CD4-positive, alpha-beta memory T cell (primary cell): ENCODE measurements around the gene TUB. TPM values are rescaled to one million over a fixed set of nuclear protein-coding genes. Genes with fewer than 3 reads are reported as not detected.
A peak's percentile ranks its signal among the peaks of the same experiment; 100 is the strongest.

ENCODE experiments used
- CTCF ChIA-PET: fragments of 350-600 bp; sonication (Branson Sonifier 250); formaldehyde crosslinking; loops from one replicate; lab custom pipeline; 2021; ENCODE audit warnings: inconsistent platforms; ENCODE audit not compliant: partially characterized antibody; lab: Charles Lee
- POLR2A ChIA-PET: fragments of 350-600 bp; sonication (Branson Sonifier 250); formaldehyde crosslinking; loops from one replicate; lab custom pipeline; 2021; ENCODE audit not compliant: partially characterized antibody; lab: Charles Lee
- DNase-seq, 5 donors: peaks; one replicate each; pipeline versions ENCODE4 v3.0.0 to v3.0.0-alpha.2; 2020 to 2022; ENCODE audit warnings: mixed read lengths in 1 of 5
- H3K27ac ChIP-seq: one replicate; pipeline ENCODE4 v1.7.0; 2013; ENCODE audit warnings: low read depth, low read length
- H3K27me3 ChIP-seq: 2 replicates; pipeline ENCODE4 v1.7.0; 2013; ENCODE audit warnings: mild to moderate bottlenecking, low read length, moderate library complexity; ENCODE audit not compliant: insufficient read depth
- H3K36me3 ChIP-seq: 2 replicates; pipeline ENCODE4 v1.7.0; 2013; ENCODE audit warnings: mild to moderate bottlenecking, low read length, moderate library complexity; ENCODE audit not compliant: insufficient read depth
- H3K4me1 ChIP-seq: 2 replicates; pipeline ENCODE4 v1.7.0; 2013; ENCODE audit warnings: mild to moderate bottlenecking, low read length, moderate library complexity; ENCODE audit not compliant: insufficient read depth
- H3K4me3 ChIP-seq, 2 donors: one replicate each; pipeline ENCODE4 v1.7.0; 2013; ENCODE audit warnings: low read length in 2 of 2, mild to moderate bottlenecking in 1 of 2
- H3K9me3 ChIP-seq, 2 donors: one replicate each; pipeline ENCODE4 v1.7.0; 2013; ENCODE audit warnings: low read length in 2 of 2, control low read depth in 1 of 2; ENCODE audit not compliant: control insufficient read depth in 1 of 2
- H3K27ac Mint-ChIP-seq, 7 donors: one replicate each; pipeline ENCODE4 v1.8.0; 2020 to 2021; ENCODE audit warnings: mixed read lengths in 7 of 7, mild to moderate bottlenecking in 6 of 7, inconsistent platforms in 3 of 7, moderate library complexity in 3 of 7
- H3K27me3 Mint-ChIP-seq, 2 donors: one replicate each; pipeline ENCODE4 v1.8.0; 2020 to 2021; ENCODE audit warnings: mixed read lengths in 2 of 2
- H3K36me3 Mint-ChIP-seq, 2 donors: one replicate each; pipeline ENCODE4 v1.8.0; 2020 to 2021; ENCODE audit warnings: mixed read lengths in 2 of 2, inconsistent platforms in 1 of 2, mild to moderate bottlenecking in 1 of 2
- H3K4me1 Mint-ChIP-seq, 4 donors: one replicate each; pipeline ENCODE4 v1.8.0; 2020 to 2021; ENCODE audit warnings: mixed read lengths in 4 of 4, mild to moderate bottlenecking in 1 of 4
- H3K4me3 Mint-ChIP-seq, 8 donors: one replicate each; pipeline ENCODE4 v1.8.0; 2020 to 2021; ENCODE audit warnings: mixed read lengths in 8 of 8, mild to moderate bottlenecking in 7 of 8, moderate library complexity in 6 of 8, inconsistent platforms in 3 of 8
- H3K9me3 Mint-ChIP-seq, 8 donors: one replicate each; pipeline ENCODE4 v1.8.0; 2020 to 2021; ENCODE audit warnings: mixed read lengths in 8 of 8, mild to moderate bottlenecking in 5 of 8, inconsistent platforms in 3 of 8, moderate library complexity in 1 of 8
- intact Hi-C: fragments of 100-400 bp; cut with micrococcal nuclease; formaldehyde crosslinking; loops from one replicate; pipeline ENCODE4 v1.15.1; 2023
- polyA plus RNA-seq, 2 donors: library from polyadenylated mRNA; unstranded; fragments of 300-500 nt; fragmentation: Illumina TruSeq; gene quantifications; one replicate each; pipeline ENCODE4 v1.2.3, GENCODE V29; 2021
- total RNA-seq, 2 experiments: library from RNA; stranded (reverse); gene quantifications; one replicate each; pipeline ENCODE4 v1.2.3, GENCODE V29; 2021

Gene TUB
- total RNA-seq = under 1 TPM; 0.26 to 0.36 TPM
- polyA plus RNA-seq = under 1 TPM in 1 of 2 donors, not detected in 1; 0.15 TPM

GRCh38 chr11:8080674-8081590 is at the start of gene TUB:
Gene TUB (plus strand): TSS chr11:8081211. CDS start chr11:8081511, 300 bp downstream.
- Histone ChIP-seq H3K27ac (no peak within 1 kb of the TSS), H3K27me3 (peaks cover 22% of the 10 kb centered on the region), H3K36me3 (no peaks in the 10 kb centered on the region), H3K4me1 (peaks cover 7% of the 10 kb centered on the region), H3K4me3 (no peak within 1 kb of the TSS), H3K9me3 (no peaks in the 10 kb centered on the region)
- peak in 2 of 5 donors; percentile 4 to 22 for DNase-seq
- Mint-ChIP-seq H3K27me3 (peaks cover 33 to 46% of the 10 kb centered on the region in 2 donors), H3K4me3 (peak within 1 kb of the TSS; percentile 63 to 84 (median 72)), H3K36me3 (no peaks in the 10 kb centered on the region), H3K9me3 (no peaks in the 10 kb centered on the region), H3K27ac (no peak within 1 kb of the TSS), H3K4me1 (peaks cover 2 to 11% (median 7%) of the 10 kb centered on the region in 4 donors)
- POLR2A ChIA-PET = no interaction called here
- intact Hi-C loops = no loop called here
- CTCF ChIA-PET = interaction anchor here (1.3 to 2.9 kb wide), 4 partner anchors 10 to 18 kb away, joined by 4 to 13 read pairs (median 5); no protein-coding TSS in a partner anchor

GRCh38 chr11:8031248-8032115 is 49.5 kb upstream of the TUB start:
- no peaks in the 10 kb centered on the region for H3K36me3 ChIP-seq
- H3K4me1 ChIP-seq = peaks cover 9% of the 10 kb centered on the region
- H3K27ac Mint-ChIP-seq = no peak overlapping the region
- DNase-seq = no peak
- H3K9me3 Mint-ChIP-seq = no peaks in the 10 kb centered on the region
- H3K4me3 ChIP-seq = no peak overlapping the region
- peaks cover 6 to 23% of the 10 kb centered on the region in 2 donors for H3K27me3 Mint-ChIP-seq
- ChIA-PET POLR2A (no interaction called here), CTCF (interaction anchor here (1.2 to 8.0 kb wide), 2 partner anchors 11 to 67 kb away, joined by 5 to 127 read pairs; no protein-coding TSS in a partner anchor)
- H3K36me3 Mint-ChIP-seq = no peaks in the 10 kb centered on the region
- intact Hi-C loops = no loop called here
- H3K4me3 Mint-ChIP-seq = no peak overlapping the region
- H3K27me3 ChIP-seq = no peaks in the 10 kb centered on the region
- no peak overlapping the region for H3K27ac ChIP-seq
- no peaks in the 10 kb centered on the region for H3K9me3 ChIP-seq
- peaks cover 6 to 12% (median 8%) of the 10 kb centered on the region in 4 donors for H3K4me1 Mint-ChIP-seq

GRCh38 chr11:8032122-8032521 is 48.9 kb upstream of the TUB start:
- H3K4me3 Mint-ChIP-seq = no peak overlapping the region
- Histone ChIP-seq H3K36me3 (no peaks in the 10 kb centered on the region), H3K4me1 (peaks cover 9% of the 10 kb centered on the region), H3K27ac (no peak overlapping the region), H3K4me3 (no peak overlapping the region), H3K27me3 (no peaks in the 10 kb centered on the region), H3K9me3 (no peaks in the 10 kb centered on the region)
- CTCF ChIA-PET = interaction anchor here (1.0 to 8.0 kb wide), 5 partner anchors 11 to 66 kb away, joined by 3 to 127 read pairs (median 10); no protein-coding TSS in a partner anchor
- POLR2A ChIA-PET = no interaction called here
- intact Hi-C loops = no loop called here
- no peak overlapping the region for H3K27ac Mint-ChIP-seq
- no peak for DNase-seq
- no peaks in the 10 kb centered on the region for H3K9me3 Mint-ChIP-seq
- peaks cover 6 to 12% (median 8%) of the 10 kb centered on the region in 4 donors for H3K4me1 Mint-ChIP-seq
- no peaks in the 10 kb centered on the region for H3K36me3 Mint-ChIP-seq
- H3K27me3 Mint-ChIP-seq = peaks cover 6 to 23% of the 10 kb centered on the region in 2 donors

GRCh38 chr11:8032576-8033304 is 48.3 kb upstream of the TUB start:
- Mint-ChIP-seq H3K36me3 (no peaks in the 10 kb centered on the region), H3K9me3 (no peaks in the 10 kb centered on the region), H3K27ac (peak overlapping the region in 5 of 7 donors; percentile 64 to 82 (median 74)), H3K4me3 (peak overlapping the region; percentile 6 to 81 (median 54)), H3K27me3 (peaks cover 6 to 23% of the 10 kb centered on the region in 2 donors), H3K4me1 (peaks cover 6 to 12% (median 8%) of the 10 kb centered on the region in 4 donors)
- Histone ChIP-seq H3K9me3 (no peaks in the 10 kb centered on the region), H3K4me1 (peaks cover 9% of the 10 kb centered on the region), H3K27ac (no peak overlapping the region), H3K4me3 (no peak overlapping the region), H3K36me3 (no peaks in the 10 kb centered on the region), H3K27me3 (no peaks in the 10 kb centered on the region)
- CTCF ChIA-PET = interaction anchor here (0.6 to 8.0 kb wide), 24 partner anchors 8 to 231 kb away, joined by 3 to 127 read pairs (median 5); partner anchors contain the start of genes EIF3F and LMO1
- POLR2A ChIA-PET = no interaction called here
- no peak for DNase-seq
- intact Hi-C loops = loop anchor here (1.0 kb wide), 1 partner anchor 67 kb away; no protein-coding TSS in a partner anchor

- Mint-ChIP-seq H3K36me3 (no peaks in the 10 kb centered on the region), H3K4me1 (peaks cover 8 to 12% (median 9%) of the 10 kb centered on the region in 4 donors), H3K4me3 (peak overlapping the region; percentile 6 to 81 (median 54)), H3K9me3 (no peaks in the 10 kb centered on the region), H3K27me3 (peaks cover 6 to 23% of the 10 kb centered on the region in 2 donors), H3K27ac (peak overlapping the region in 5 of 7 donors; percentile 7 to 82 (median 72))
- Histone ChIP-seq H3K4me3 (no peak overlapping the region), H3K36me3 (no peaks in the 10 kb centered on the region), H3K4me1 (peaks cover 9% of the 10 kb centered on the region), H3K9me3 (no peaks in the 10 kb centered on the region), H3K27ac (no peak overlapping the region), H3K27me3 (no peaks in the 10 kb centered on the region)
- POLR2A ChIA-PET = no interaction called here
- CTCF ChIA-PET = interaction anchor here (0.6 to 8.0 kb wide), 26 partner anchors 8 to 1252 kb away, joined by 3 to 127 read pairs (median 4); partner anchors contain the start of genes EIF3F and LMO1
- intact Hi-C loops = loop anchor here (1.0 kb wide), 1 partner anchor 66 kb away; no protein-coding TSS in a partner anchor
- DNase-seq = peak in 4 of 5 donors; percentile 42 to 48 (median 46)
Observed at GRCh38 chr11:8033305-8034105, 47.5 kb upstream of the TUB start.
